Measurements from ENCODE around the gene PPL.
A peak's percentile ranks its signal among the peaks of the same experiment; 100 is the strongest.

The PPL gene

DNA sequence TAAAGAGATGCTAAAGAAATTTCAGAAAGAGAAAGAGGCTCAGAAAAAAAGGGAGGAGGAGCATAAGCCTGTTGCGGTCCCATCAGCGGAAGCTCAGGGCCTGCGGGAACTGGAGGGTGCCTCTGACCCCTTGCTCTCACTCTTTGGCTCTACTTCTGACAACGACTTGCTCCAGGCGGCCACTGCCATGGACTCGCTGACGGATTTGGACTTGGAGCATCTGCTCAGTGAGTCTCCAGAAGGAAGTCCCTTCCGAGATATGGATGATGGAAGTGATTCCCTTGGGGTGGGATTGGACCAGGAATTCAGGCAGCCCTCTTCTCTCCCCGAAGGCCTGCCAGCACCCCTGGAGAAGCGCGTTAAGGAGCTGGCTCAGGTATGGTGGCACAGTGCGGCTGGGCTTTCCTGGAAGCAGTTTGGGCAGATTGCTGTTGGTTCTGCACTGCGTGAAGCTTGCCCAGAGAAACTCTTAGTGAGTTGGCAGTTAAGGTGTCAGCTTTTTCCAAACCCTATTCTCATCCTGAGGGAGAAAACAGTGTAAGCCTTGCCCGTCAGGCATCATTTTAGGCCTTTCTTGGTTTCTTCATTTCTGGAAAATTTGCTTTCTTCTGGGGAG is 76.1 kb downstream of the PPL start:
- no peak for DNase-seq (ENCODE audit: low spot score)

DNA sequence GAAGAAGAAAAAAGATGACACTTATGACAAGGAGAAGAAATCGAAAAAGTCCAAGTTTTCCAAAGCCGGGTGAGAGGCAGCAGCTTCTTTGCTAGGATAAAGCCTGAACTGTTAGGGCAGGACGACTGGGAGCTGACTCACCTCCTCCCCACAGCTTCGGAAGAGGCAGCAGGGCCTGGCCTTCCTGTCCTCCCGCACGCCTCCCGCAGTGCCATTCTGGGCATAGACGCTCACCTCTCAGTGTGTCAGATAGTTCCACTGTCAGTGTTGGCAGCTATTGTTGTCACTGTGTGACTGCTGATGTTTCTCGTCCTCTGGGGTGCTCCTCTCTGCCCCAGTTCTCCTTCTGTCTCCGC is 77.1 kb downstream of the PPL start:
- DNase-seq (ENCODE audit: low spot score): no peak

DNA sequence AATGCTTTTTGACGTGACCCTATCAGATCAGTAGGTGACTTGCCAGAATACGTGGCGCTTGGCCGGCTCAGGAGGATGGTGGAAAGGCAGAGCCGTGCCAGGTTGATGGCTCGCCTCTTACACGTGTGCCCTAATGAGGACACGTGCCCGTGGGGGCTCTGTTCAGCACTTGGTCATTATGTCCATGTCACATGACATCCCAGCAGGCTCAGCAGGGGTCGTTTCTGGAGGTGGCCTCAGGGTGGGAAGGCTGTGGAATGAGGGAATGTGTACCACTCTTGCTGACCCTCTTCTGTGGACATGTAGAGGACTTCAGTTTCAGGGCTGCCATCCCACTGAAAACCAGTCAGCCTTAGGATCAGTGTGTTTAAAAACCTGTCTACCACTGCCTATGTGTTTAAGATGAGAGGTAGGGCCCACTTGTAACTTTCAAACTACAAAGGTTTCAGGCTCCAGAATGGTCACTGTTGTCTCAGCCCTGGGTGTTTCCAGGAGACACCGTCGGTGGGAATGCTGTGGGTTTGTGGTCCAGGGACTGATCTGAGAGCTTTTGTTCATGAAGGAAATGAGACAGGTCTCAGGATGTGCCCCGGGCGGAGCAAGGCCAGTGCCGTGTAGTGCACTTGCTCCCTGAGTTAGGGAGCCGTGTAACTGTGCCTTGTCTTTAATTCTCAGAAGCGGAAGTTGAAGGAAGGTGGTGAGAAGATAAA is 77.6 kb downstream of the PPL start:
- no peak for DNase-seq (ENCODE audit: low spot score)

DNA sequence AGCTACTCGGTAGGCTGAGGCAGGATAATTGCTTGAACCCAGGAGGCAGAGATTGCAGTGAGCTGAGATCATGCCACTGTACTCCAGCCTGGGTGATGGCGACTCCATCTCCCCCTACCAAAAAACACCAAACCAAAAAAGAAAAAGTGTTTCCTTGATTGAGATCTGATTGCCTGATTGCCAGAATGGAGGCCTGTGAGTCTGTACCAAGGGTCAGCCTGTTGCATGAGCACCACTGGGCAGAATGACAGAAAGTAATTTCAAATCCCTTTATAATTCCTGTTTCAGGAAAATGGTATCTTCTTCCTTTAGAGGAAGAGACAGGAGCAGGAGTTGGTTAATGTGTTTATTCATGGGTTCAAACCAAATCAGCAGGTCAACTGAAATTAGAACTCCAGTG is 81.1 kb downstream of the PPL start:
- no peak for DNase-seq (ENCODE audit: low spot score)

DNA sequence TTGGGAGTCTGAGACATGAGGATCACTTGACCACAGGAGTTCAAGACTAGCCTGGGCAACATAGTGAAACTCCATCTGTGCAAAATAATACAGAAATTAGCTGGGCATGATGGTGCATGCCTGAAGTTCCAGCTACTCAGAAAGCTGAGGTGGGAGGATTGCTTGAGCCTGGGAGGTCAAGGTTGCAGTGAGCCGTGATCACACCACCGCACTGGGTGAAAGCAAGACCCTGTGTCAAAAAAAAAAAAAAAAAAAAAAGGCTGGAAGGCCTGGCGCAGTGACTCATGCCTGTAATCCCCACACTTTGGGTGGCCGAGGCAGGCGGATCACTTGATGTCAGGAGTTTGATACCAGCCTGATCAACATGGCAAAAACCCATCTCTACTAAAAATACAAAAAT is 81.6 kb downstream of the PPL start:
- DNase-seq (ENCODE audit: low spot score): no peak

DNA sequence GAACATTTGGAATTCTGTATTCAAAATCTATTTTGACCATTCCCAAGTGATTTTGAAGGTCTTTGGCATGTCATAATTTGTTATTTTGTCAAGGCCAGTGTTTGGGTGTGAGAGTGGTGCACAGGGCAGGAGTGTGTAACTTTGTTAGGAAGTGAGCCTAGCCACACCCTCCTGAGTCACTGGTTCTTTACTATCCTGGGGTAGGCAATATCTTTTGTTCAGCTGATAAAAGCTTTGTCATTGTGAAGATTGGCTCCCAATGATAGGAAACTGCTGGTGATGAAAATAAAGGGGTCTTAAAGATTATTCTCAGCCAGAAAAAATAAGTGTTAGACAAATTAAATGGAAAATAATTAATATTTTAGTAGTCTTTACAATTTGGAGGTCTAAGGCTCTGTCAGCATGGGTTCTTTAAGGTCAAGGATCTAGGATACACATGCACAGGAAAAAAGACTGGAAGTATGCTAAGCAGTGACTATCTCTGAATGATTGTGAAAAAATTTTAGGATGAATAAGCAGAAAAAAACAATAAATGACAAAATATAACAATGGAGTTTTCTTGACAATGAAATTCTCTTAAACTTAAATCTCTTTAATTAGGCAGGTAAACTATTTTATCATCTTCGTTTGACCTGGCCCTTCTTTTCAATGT is 84.6 kb downstream of the PPL start:
- no peak for DNase-seq (ENCODE audit: low spot score)

DNA sequence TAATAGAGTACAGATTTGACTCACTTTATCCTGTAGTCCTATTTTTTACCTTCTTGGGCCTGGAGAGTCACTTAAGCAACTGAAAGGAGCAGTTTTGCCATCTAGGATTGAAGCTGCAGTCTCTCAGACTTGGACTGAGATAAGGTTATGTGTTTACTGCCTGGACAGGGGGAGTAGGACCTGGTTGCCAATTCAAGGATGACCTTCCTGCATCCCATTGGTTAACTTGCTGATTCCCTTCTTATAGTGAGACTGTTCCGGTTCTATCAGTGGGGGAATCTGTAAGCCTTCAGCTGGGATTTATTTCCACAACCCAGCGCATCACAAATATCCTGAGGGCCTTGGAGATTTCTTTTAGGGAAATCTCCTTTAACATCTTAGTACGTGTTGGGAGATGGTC is 86.7 kb downstream of the PPL start:
- DNase-seq (ENCODE audit: low spot score): peak; percentile 26

DNA sequence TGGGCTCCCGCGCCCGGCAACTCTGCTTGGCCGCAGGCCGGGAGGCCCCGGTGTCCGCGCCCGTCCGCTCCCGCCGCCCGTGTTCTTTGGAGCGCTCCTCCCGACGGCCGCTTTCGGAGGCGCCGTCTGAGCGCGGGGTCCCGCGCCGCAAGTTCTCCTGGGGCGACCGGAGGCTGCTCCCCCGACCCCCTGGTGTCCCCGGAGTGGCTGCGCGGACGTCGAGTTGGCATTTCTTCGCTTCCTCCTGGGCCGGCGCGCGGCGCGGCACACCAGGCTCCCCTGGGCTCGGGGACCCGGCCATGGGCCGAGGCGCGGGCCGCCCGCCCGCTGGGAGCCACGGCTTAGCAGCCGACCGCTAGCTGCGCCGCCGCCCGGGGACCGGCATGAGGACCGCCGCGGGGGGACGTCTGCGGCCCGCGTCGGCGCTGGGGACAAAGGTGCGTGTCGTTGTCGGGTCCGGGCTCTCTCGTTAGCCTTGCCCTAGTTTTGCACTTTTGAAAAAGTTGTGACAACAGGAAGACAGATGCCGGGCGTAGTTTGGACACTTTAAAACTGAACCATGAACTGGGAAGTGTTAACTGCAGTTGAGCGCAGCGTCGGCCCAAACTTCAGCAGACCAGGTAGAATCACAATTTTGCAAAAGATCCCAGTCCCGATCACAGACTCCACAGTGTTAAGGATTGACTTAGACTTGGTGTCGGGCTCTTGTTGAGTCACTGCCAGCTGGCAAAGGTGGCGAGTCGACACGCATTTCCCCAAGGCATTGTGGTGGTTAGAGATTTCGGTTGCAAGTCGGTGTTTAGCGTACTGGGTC is 89.0 kb downstream of the PPL start:
- peak; percentile 76 for DNase-seq (ENCODE audit: low spot score)

DNA sequence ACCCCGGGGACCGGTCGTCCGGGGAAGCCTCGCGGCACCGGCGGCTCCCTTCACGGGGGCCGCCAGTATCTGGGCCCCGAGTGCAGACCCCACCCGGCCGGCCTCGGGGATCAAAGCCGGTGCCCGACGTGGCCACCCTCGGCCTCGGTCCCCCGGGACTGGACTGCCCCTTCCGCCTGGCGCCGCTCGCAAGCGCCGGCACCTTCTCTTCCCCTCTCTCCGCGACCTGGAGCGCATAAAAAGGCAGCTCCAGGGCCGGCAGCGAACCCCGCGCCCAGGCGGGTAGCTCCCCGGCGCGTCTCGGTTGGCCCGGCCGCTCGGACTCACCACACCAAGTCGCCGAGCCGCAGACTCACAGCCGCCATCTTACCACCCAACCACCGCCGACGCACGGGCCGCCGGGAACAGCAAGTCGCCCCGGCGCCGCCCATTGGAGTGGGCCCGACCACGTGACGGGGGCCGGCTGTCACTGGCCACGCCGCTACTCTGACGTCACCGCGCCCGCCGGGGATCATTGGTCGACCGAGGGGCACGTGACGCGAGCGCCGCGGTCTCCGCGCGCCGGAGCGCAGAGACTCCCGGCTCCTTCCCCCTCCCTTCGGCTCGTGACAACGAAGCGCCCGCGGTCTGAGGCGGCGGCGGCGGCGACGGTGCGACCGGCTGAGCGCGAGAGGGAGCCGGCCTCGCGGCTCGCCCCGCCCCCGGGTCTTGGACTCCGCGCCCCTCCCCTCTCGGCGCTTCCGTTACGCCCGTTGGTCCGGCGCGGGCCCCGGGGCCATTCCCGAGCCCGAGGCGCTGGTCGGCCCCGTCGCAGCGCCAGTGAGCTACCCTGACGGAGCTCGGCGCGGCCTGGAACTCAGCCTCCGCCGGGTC is 89.8 kb downstream of the PPL start, which contains the start of the genes GLYR1 and UBN1:
TSS of gene GLYR1 (minus strand) at position 388 of the 873 bp plus-strand sequence. CDS start at position 365, 23 bp downstream.
TSS of gene UBN1 (plus strand) at position 581 of the 873 bp plus-strand sequence. CDS start 5,437 bp downstream, outside the sequence.
- DNase-seq (ENCODE audit: low spot score): peak; percentile 99

DNA sequence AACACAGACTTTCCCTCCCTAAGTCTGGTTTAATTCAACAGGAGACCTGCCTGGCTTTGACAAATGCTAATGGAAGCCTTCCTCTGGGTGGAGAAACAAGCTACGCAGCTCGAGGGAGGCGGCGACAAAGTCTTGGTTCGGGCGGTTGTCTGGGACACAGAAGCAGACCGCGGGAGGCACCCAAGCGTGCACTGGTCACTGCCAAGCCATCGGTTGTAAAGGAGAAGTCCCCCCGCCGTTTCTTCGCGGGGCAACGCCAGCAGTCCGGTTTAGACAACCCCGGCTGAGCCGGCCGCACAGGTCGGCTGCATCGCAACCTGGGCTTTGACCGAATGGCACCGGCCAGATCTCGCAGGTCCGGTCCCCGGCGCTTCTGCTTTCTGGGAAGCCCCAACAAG is 90.4 kb downstream of the PPL start:
- peak; percentile 59 for DNase-seq (ENCODE audit: low spot score)

DNA sequence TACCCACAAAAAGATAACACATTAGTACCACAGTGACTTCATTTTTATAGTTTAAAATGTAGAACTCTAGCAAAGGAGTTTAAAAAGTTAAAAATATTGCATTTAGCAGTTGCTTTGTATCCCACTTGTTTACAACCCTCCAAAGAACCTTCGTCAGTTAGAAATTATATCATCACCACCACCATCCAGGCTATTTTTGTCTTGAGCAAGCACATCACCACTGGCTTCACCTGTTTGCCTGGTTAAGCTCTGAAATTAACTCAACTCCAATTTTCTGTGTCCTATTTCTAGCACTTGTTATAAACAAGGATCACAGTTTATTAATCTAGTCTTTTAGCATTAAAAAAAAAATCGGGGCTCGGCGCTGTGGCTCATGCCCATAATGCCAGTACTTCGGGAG is 96.0 kb downstream of the PPL start:
- DNase-seq (ENCODE audit: low spot score): no peak

DNA sequence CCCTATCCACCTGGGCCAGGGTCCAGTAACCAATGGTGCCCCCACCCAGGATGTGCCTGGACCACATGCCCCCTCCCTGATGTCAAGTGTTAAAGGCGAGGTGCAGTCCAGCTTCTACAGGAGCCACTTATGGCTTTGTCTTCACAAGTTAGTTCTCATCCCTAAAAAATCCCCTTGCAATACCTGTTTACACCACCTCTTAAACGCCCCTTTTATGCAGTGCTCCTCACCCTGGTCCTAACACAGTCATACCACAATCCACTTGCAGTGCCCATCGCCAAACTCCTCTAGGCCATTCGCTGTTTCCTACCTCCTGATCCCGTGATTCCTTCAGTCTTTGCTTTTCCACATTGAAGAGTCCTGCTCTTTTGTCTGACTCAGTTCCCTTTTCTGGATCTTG is 97.0 kb downstream of the PPL start:
- DNase-seq (ENCODE audit: low spot score): no peak

DNA sequence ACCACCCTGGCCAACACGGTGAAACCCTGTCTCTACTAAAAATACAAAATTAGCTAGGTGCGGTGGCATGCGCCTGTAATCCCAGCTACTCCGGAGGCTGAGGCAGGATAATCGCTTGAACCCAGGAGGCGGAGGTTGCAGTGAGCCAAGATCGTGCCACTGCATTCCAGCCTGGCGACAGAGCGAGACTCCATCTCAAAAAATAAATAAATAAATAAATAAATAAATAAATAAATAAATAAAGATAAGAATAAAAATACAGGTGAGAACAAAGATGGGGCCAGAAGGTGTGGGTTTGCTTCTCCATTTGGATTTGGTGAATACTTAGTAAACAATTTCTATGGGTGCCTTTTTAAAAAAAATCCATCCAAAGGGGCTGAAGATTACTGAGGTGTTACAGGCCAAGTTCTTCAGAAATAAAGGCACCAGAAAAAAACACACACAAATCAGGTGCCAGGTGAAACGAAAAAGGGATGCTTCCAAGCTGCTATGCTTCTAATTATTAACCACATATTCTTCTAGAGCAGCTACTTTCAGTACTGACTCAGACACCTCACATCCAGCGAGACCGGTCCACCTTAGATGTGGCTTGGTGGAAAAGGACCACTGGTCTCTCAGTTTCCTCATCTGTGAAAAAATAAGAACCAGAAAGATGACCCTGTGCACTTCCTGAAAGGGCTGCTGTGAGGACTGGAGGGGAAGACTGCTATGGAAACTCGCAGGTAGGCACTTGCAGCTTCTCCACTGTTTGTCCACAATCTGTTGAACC is 99.0 kb downstream of the PPL start:
- no peak for DNase-seq (ENCODE audit: low spot score)

DNA sequence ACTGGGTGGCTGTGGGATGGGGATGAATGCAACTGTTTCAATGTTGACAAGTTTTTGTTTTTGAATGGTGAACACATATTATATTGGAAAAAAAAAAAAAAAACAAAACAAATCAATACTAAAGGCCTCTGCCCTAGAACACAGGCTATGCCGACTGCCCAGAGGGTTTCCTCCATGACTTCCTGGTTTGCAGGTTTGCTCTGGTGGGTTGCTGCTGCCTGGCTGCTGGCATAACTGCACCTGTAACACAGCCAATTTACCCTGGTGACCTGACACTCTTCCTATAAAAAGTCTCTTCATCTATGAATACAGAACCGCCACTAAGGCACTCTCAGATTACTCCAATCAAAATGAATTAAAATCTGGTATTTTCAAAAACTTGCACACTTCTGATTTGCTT is 100.2 kb downstream of the PPL start:
- no peak for DNase-seq (ENCODE audit: low spot score)

DNA sequence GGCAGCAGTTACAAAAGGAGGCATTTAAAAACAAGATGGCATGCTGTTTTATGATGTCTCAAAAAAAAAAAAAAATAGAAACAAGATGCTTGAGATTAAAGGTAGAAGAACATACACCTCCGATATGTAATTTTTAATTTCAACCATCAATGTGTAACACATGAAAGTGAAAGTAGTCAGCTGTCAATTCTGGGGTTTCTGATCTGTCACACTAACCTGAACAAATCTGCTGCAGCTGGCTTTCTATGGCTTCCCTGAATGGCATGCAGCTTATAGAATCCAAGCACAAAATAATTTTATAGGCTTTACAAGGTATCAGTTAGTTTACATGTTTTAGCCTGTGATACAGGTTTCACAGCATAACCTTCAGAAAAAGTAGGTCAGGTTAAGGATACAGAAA is 103.4 kb downstream of the PPL start:
- DNase-seq (ENCODE audit: low spot score): no peak

DNA sequence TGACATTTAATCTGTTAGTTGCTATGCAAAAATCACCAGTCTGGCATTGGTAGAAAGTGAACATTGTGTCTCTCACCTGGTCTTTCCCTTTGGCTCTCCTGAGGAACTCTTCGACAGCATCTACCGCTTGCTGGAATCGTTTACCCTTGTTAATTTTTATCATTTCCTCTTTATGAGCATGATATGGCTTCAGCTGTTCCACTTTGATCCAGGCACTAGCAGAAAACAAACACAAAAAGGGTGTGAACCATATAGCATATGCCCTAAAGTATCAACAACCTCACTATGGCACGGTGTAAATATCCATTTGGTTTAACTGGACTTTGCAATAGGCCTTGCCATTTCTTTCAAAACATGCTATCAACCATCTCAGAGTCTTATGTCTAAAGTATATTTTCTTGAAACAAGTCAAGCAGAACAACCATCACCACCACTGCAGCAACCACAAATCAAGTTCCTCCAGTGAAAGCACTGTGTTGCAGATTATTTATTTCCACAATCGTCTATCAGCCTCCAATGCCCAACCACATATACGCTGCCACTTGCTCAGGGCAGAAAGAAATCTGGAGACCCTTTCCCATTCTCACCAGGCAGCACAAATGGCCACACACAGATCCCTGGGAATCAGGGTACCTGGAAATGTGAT is 104.1 kb downstream of the PPL start:
- no peak for DNase-seq (ENCODE audit: low spot score)
